HG02870 (cell line): ENCODE measurements around the gene RPS6KA3.
A peak's percentile ranks its signal among the peaks of the same experiment; 100 is the strongest.
"Not testable (repeated sequence)": the region's sequence is repeated elsewhere in the genome, so short reads cannot be mapped to it uniquely, and the experiment has no call there.

ENCODE experiments used
- ATAC-seq: cut with Tn5 transposase; IDR thresholded peaks from one replicate; pipeline ENCODE4 v1.9.1; 2021; ENCODE audit warnings: mild to moderate bottlenecking, moderate library complexity; ENCODE audit not compliant: unreplicated experiment

Gene RPS6KA3

DNA sequence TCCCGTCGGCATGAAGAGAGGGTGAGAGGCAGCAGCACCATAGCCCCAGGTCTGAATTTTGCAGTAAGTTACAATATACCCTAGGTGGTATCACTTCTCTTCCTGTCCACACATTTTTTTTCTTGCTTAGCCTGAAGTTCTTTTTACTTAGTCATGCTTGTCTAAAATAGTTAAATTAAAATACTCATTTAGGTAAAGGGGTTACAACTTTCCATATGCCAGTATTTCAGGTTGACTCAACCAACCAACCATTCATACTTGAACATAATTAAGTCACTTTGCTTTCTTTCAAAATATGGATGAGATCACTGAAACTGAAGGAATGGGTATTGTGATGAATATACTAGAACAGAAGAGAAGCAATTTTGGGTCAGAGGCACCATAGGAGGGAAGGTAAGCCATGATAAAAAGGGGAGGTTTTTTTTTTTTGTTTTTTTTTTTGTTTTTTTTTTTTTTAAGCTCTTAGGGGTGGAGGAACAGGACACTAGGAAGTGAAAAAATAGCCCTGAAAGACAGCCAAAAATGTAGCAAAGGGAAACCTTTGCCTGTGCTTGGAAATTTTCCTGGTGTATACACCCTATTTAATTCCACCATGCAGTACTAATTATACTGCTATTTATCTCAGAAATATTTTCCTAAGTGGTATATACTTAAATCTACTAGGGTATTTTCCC lies 41.8 kb downstream of the RPS6KA3 start:
- peak; percentile 91 for ATAC-seq

DNA sequence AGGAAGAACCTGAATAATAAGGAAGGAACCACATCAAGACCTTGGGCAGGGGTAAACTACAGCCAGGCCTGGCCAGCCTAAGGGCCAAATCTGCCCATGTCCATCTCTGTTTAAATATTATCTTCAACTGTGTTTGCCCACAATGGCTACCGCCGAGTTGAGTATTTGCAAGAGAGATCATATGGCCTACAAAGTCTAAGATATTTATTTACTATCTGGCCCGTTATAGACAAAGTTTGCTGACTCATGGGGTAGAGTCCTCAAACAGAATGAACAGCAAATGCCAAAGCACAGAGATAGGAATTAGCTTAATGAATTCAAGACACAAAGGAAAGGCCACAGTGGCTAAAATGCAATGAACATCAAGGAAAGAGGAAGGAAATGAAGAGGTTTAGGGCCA lies 44.8 kb downstream of the RPS6KA3 start:
- ATAC-seq: no peak

DNA sequence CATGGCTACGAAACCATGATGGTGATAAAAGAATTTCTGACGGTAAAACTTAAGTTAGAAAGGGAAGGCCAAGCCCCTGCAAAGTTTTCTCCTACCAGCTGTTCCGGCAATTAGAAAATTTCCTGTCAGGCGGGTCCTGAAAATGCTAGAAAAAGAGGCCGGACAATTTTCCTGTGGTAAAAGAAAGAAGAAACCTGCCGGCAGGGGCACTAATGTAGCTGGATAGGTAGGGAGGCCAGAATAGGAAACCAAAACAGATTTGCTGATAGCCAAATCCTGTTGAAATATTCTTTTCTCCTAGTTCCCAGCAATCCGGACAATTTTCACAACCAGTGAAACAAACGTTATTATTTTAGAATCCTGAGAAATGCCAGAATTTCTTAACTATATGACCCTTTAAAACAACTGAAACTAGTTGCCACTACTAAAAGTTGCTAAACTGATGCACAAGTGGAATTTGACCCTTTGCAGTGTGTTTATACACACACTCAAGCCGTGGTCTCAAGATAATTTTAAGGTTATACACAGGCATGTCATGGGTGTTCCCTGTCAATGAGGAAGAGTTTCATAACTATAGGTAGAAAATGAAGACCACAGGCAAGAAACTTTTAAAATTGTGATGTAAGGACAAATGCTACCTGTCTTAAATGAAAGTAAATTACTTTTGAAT lies 47.7 kb downstream of the RPS6KA3 start:
- ATAC-seq: no peak

DNA sequence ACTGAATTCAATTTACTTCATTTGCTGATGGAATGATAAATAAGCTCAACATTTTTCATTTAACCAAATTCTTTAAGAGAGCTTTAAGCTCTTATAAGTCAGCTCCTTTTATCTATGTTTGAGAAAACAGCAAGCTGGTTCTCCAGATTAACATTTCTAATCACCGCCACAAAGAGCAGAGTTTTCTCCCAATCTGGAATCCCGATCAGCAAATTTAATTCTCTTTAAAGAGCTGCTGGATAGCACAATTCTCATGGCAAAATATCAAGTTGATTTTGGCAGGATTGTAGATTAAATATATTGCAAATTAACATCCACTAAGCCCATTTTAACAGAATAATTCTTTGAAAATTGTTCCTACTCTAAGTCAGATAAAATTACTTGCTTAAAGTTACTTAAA lies 48.8 kb downstream of the RPS6KA3 start:
- ATAC-seq: no peak

DNA sequence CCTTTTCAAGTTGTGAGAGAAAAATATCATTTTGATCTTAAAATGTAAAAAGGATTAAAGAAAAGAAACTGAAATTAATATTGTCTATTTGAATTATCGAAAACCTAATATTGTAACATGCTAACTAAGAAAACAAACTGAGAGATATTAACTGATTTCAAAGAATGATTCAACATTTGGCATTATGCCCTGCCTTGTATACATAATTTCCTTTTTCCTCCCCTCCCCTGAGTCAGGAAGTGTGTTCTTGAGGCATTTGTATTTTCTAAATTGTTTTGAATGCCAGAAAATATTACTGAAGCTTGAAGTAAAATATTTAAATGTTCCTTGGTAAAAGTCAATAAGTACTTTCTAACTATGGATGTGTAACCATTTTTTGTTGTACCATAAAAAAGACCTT lies 49.4 kb downstream of the RPS6KA3 start:
- ATAC-seq: no peak

DNA sequence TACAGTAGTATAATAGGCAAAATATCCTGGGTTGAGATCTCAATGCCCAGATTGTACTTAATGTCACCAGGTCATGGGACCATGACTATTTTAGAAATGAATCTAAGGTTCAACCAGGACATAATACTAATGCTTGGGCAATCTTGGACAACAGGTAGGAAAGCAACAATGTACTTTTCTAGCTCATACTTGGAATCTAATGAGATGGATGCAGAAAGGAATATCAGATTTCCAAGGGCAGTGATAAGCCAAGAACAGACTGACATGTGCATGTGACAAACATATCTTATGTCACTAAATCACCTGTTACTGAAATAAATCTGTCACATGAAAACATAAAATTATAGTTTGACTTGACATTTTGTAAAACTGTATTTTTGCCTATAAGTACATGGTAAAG lies 51.1 kb downstream of the RPS6KA3 start:
- ATAC-seq: no peak

DNA sequence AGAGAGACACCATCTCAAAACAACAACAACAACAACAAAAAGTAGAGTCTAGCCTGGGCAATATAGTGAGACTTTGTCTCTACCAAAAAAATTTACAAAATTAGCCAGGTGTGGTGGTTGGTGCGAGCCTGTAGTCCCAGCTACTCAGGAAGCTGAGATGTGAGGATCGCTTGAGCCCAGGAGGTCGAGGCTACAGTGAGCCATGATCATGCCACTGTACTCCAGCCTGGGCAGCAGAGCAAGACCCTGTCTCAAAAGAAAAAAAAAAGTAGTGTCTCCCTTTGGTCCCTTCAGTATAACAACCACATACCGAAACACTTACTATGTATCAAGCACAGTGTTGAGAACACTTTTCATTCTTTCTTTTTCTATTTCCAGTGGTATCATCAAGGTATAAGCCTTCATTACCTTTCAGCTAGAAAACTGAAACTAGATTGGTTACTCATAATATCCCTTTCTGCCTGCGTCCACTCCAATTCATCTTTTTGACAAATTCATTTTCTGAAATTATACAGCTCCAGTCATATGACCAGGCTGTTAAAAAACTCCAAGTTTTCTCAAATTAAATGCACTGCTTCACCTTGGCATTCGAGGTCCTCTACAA lies 54.1 kb downstream of the RPS6KA3 start:
- peak; percentile 93 for ATAC-seq

DNA sequence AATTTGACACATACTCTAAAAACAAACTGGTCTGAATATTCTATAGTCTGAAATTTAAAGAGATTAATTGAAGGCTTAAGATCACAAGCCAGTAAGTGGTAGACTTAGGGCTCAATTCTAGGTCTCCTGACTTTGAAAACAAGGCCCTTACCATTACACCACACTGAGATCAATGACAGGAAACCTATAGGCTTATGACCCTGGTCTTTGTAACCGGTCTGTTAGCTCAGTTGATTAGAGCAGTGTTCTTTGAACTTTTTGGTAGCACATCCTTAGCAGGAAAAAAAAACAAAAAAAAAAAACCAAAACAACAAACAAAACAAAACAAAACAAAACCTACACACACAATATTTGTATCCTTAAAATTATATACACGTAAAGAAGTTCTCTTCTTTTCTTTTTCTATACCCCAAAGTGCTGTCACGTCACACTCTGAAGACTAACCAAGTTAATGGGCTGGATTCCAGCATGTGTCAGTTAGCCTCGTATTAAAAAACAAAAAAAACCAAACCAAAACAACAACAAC lies 55.4 kb downstream of the RPS6KA3 start:
- no peak for ATAC-seq

DNA sequence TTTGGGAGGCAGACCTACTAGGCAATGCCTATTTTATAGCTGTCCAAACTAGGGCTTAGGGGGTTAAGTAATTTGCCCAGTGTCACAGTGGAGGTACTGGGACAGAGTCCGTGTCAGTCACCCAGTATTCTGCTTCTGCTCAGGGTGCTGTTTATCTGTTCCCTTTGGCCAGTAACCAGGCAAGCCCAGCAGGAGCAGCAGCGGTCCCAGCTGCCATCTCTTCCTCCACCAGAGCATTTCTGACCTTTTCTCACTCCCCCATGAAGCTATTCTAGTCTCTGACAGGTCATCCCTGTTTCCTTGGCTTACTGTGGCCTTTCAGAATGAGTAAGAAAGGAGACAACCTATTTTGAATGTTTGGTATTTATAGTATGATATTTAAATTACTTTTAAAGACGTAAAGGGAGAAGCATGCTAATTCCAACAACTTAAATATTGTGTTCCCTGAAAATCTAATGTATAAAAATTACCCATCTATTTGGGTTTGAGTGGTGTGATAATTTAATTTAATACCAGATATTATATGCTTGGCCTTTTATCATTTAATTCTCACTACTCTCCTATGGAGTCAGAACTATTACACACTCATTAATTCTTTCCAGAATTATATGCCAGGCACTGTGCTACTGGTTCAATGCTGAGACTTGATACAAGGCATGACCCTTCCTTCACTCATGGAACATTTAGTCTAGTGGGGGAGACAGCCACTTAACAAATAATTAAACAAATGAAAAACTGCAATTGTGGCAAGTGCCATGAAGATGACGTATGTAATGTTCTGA lies 60.6 kb downstream of the RPS6KA3 start:
- peak; percentile 96 for ATAC-seq

DNA sequence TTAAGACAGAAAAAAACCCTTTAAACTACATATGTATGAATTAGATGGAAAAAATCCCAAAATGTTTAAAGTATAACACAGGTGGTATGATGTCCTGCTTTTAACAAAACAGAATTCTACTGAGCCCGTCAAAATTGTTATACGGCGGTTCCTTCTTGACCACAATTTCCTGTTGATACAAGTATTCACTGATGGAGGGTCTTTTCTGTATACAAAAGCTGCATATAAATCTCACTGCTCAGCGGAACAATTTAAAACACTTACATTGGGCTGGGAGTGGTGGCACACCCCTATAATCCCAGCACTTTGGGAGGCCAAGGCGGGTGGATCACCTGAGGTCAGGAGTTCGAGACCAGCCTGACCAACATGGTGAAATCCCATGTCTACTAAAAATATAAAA lies 62.4 kb downstream of the RPS6KA3 start:
- no peak for ATAC-seq

DNA sequence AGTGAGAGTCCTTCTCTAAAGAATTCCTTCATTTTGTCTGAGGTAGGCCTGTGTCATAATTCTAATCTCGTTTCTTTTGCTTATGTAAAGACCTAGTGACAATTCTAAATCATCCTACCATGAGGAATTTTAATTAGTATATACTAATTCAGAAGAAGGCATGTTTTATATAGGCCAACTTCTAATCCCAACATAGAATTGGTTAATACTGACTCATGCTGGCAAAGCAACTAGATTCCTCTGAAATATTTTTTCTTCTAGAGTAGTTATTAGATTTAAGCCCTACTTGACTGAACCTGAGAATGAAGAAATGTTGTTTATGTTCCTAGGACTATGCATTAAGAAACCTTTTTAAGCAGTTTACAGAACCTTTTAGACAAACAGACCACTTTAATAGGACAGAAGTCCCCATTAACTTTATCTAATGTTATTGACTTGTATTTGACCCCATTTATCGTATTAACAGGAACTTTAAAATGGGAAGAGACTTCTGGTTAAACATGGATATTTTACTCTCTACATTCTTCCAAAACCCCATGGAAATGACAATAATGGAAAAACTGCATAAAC lies 69.0 kb downstream of the RPS6KA3 start:
- ATAC-seq: no peak

DNA sequence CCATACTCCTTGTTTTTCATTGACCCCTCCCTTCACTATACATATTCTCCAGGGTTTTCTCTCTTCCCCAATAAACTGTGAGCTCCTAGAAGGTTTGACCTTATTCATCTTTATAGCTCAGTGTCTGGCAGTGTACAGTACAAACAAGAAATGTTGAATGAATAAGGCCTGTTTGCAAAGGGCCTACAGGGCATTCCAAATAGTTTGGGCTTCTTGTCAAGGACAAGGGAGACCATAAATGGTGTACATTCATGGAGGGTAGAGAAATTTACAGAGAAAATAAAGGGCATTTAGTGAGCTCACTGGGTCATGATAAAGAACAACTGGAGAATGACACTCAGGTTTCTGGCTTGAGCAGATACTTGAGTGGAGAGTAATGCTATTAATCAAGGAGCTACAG lies 77.5 kb downstream of the RPS6KA3 start:
- ATAC-seq: no peak

DNA sequence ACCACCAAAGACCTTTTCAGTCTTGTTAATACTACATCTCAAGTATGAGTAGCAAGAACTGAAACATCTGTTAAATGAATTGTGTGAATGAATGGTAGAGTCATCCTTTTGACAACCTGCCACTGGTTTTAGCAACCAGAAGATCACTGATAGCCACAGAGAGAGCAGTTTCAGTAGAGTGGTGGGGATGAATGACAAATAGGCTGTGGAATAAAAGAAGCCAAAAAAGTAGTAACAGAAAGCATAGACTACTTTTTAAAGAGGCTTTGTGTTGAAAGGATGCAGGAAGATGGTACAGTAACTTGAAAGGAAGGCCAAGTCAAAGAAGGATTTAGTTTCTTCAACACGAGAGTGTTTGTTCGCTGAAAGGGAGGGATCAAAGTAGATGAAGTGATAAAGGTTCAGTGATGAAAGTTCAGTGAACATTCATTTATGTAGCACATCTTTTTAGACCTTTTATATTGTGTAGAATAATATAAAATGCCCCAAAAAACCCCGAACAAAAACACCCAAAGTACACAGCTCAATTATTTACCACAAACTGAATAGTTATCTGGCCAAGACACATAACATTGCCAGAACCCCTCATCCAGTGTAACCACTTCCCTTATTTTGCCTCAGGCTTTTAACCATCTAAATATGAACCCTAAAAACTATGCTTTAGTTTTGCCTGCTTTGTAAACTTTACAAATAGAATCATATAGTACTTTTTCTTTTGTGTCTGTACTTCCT lies 84.9 kb downstream of the RPS6KA3 start:
- peak; percentile 57 for ATAC-seq

DNA sequence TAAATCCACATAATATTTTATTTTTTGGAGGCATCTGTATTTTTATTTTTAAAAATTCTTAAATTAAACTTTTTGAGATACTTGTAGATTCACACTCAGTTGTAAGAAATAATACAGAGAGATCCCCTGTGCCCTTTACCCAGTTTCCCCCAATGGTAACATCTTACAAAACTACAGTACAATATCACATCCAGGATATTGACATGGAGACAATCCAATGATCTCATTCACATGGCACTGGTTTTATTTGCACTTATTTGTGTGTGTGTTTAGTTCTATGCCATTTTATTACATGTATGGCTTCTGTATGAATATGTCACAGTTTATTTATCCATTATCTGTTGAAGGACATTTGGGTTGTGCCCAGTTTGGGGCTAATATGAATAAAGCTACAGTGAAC lies 89.6 kb downstream of the RPS6KA3 start:
- ATAC-seq: no peak

DNA sequence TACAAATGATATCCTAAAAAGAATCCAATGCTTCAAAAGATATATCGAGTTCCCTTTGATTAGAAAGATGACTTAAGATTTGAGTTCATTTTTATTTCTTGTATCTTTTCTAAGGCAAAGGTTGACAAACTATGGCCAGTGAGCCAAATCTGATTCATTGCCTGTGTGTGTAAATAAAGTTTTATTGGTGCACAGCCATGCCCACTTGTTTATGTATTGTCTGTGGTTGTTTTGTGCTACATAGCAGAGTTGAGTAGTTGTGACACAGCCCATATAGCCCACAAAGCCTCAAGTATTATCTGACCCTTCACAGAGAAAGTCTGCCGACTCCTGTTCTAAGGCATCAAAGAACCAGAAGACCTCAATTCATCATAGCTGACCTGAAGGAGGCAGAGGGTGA lies 92.9 kb downstream of the RPS6KA3 start:
- no peak for ATAC-seq

DNA sequence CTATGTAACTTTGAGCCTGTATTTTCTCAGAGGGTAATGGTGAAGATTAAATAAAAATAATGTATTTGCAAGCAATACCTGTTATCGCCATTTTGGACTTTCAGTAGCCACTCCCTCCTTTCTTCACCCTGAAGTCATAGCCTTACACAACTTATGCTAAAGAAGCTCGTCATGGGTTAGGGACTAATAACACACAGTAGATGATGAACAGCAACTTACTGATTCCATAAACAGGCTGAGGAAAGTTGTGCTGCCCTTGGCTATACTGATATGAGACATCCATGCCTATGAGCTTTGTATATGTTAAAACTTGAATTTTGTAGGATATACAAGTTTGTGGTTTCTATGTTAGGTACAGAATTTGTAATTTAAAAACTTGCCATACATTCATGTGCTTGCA lies 93.4 kb downstream of the RPS6KA3 start:
- ATAC-seq: no peak

DNA sequence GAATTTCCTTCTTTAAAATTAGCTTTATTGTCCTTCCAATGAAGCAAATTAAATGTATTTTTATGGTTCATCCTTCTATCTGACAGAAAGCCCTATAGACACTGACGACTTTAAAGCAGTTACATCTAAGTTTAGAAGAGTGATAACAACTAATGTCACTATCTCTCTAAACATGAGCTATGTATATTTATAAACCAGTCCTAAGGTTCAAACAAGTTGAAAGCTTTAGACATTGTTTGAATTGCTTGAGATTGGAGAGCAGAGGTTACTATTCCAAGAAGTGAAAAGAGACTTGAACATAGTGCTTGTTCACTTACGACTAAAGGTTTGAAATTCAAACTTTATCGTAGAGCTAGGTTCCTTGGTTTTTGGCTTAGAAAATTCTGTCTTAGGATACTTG lies 94.8 kb downstream of the RPS6KA3 start:
- no peak for ATAC-seq

DNA sequence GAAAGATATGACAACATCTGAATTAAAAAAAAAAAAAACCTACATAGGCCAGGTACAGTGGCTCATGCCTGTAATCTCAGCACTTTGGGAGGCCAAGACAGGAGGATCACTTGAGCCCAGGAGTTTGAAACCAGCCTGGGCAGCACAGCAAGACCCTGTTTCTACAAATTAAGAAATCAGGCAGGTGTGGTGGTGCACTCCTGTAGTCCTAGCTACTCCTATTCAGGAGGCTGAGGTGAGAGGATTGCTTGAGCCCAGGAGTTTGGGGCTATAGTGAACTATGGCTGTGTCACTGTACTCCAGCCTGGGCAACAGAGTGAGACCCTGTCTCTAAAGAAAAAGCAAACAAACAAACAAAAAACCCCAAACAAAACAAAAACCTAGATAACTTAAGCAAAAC lies 104.2 kb downstream of the RPS6KA3 start:
- not testable (repeated sequence) for ATAC-seq

DNA sequence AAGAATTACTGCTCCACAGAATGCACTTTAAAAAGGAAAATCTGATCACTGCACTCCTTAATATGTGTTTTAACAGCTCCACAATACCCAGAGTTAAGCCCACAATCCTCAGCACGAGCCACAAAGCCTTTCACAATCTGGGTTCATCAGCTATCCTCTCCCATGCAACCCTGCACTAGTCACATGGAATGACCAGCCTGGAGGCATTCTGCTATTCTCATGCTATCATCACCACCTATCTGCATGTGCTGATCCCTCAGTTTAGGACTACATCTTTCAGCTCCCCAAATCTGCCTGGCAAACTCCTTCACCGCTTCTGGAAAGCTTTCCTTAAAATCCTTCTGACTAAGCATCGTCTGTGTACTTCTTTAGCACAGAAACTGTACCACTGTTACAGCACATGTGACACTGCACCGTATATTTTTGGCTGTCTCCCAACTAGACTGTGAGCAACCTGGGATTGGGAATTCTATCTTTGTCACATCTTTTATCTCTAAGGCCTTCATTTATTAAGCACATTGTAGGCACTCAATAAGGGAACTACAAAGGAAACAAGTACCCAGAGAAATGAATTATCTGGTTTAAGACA lies 106.8 kb downstream of the RPS6KA3 start:
- no peak for ATAC-seq

DNA sequence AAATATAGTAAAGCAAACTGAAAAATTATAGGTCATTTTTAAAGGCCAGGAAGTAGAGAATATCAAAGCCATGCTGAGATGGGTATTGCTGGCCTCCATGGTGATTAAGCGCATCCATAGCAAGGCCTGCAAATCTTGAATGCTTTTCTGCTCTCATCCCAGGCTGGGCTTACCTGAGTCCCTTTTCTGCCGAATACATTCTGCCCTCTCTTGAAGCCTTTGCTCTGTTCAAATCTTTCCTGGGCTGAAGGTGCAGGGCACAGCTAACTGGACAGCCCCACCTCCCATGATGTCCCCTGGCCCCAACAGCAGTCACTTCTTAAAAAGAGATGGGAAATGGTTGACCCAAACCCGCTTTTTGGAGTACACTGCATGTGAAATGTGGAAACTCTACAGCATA lies 115.0 kb downstream of the RPS6KA3 start:
- no peak for ATAC-seq
